Epithelial cell of umbilical artery (primary cell): ENCODE measurements around the gene RBCK1. TPM values are rescaled to one million over a fixed set of nuclear protein-coding genes. Genes with fewer than 3 reads are reported as not detected.

ENCODE experiments used
- total RNA-seq: library from RNA; depleted of rRNA; stranded (reverse); fragments of >200 nt; gene quantifications from 2 replicates; pipeline ENCODE4 v1.2.3, GENCODE V29; 2014

RBCK1 gene
- total RNA-seq = 52.0 and 91.2 TPM in 2 replicates

GRCh38 chr20:407953-408842, at the start of gene RBCK1:
Gene RBCK1 (plus strand): TSS chr20:408299. CDS start chr20:408758, 459 bp downstream.

GRCh38 chr20:462199-462991, 54.3 kb downstream of the RBCK1 start, which contains the start of gene TBC1D20:
Gene TBC1D20 (minus strand): TSS chr20:462533. CDS start chr20:462405, 128 bp downstream.

Other genes starting within 250 kb of the RBCK1 start
- gene DEFB128, start 218.6 kb upstream of the RBCK1 start, total RNA-seq = not detected in 2 replicates
- gene DEFB129, start 181.0 kb upstream of the RBCK1 start, total RNA-seq = not detected in 2 replicates
- gene DEFB132, start 150.6 kb upstream of the RBCK1 start, total RNA-seq = not detected in 2 replicates
- 1.6 and 4.7 TPM in 2 replicates for gene C20orf96, start 117.5 kb upstream of the RBCK1 start, total RNA-seq
- 19.5 and 39.2 TPM in 2 replicates for gene ZCCHC3, start 110.7 kb upstream of the RBCK1 start, total RNA-seq
- gene SOX12, start 82.7 kb upstream of the RBCK1 start, total RNA-seq = 3.6 and 6.2 TPM in 2 replicates
- 8.8 and 29.2 TPM in 2 replicates for gene NRSN2, start 61.2 kb upstream of the RBCK1 start, total RNA-seq
- gene TRIB3, start 27.5 kb upstream of the RBCK1 start, total RNA-seq = 59.8 and 61.4 TPM in 2 replicates
- 18.7 and 21.4 TPM in 2 replicates for gene TBC1D20, start 54.2 kb downstream of the RBCK1 start, total RNA-seq
- 95.5 and 149 TPM in 2 replicates for gene CSNK2A1, start 135.5 kb downstream of the RBCK1 start, total RNA-seq
- 0.32 and 2.0 TPM in 2 replicates for gene TCF15, start 202.0 kb downstream of the RBCK1 start, total RNA-seq
- gene SRXN1, start 244.9 kb downstream of the RBCK1 start, total RNA-seq = 55.5 and 79.9 TPM in 2 replicates